HepG2 (cell line): Measurements from ENCODE around the gene SIRPA. TPM values are rescaled to one million over a fixed set of nuclear protein-coding genes. Genes with fewer than 3 reads are reported as not detected.

Source experiments
- ATAC-seq: fragments of 200-7000 bp; cut with Tn5 transposase; 3 replicates; pipeline ENCODE4 v1.9.1; 2020; ENCODE audit warnings: mild to moderate bottlenecking, moderate library complexity
- BruUV-seq: library from RNA; stranded (reverse); fragments of 400-500 nt; replicated peaks from 2 replicates; lab custom pipeline; 2021; lab: Mats Ljungman, UMichigan
- CTCF ChIA-PET: fragments of 300-600 bp; formaldehyde crosslinking; extraction: SDS; loops from one replicate; lab custom pipeline; 2021; ENCODE audit warnings: low total read pairs, inconsistent platforms, low intra/inter-chr PET ratio; lab: Yijun Ruan, JAX
- POLR2A ChIA-PET: fragments of 350-600 bp; sonication (Branson Sonifier 250); formaldehyde crosslinking; loops from one replicate; lab custom pipeline; 2020; ENCODE audit warnings: antibody characterized with exemption, inconsistent platforms; lab: Yijun Ruan, JAX
- DNase-seq: peaks from one replicate; pipeline ENCODE4 v3.0.0-alpha.2; 2015; ENCODE audit warnings: low spot score
- FAIRE-seq: peaks from 3 replicates; lab custom pipeline; 2011; peaks lifted over from hg19 to GRCh38; lab: Jason Lieb, UNC
- H2AFZ ChIP-seq: one replicate; pipeline ENCODE4 v1.6.1; 2011; ENCODE audit warnings: low read length, inconsistent platforms
- H3K27ac ChIP-seq: fragments of 300-600 bp; 3 replicates; pipeline ENCODE4 v1.8.0; 2011; ENCODE audit warnings: mixed run types, mild to moderate bottlenecking, mixed read lengths, low read length, inconsistent platforms; ENCODE audit not compliant: insufficient read depth; ENCODE audit errors: extremely low read length
- H3K27me3 ChIP-seq, 2 experiments: fragments of 200-600 bp in 1 of 2; 2 replicates in 1 of 2; 3 replicates in 1 of 2; pipeline versions ENCODE4 v1.6.0 to v1.8.0; 2011; ENCODE audit warnings: low read length in 2 of 2, mild to moderate bottlenecking in 2 of 2, moderate library complexity in 2 of 2, inconsistent platforms in 1 of 2; ENCODE audit not compliant: insufficient read depth in 2 of 2, control insufficient read depth in 1 of 2
- H3K36me3 ChIP-seq, 2 experiments: fragments of 200-600 bp in 1 of 2; replicated peaks in 1 of 2; 2 replicates in 1 of 2; 3 replicates in 1 of 2; pipeline versions ENCODE4 v1.5.1 to v1.8.0; 2011; ENCODE audit warnings: low read length in 2 of 2, inconsistent platforms in 1 of 2; ENCODE audit not compliant: insufficient read depth in 2 of 2, control insufficient read depth in 1 of 2
- H3K4me1 ChIP-seq: 2 replicates; pipeline ENCODE4 v1.5.1; 2012; ENCODE audit warnings: low read length, inconsistent platforms; ENCODE audit not compliant: insufficient read depth
- H3K4me2 ChIP-seq: 2 replicates; pipeline ENCODE4 v1.6.0; 2011; ENCODE audit warnings: low read depth, low read length, inconsistent platforms
- H3K4me3 ChIP-seq, 3 experiments: fragments of 200-600 bp in 1 of 3; sonication (generic), shearing (Covaris generic) in 1 of 3; replicated peaks in 1 of 3; 2 replicates each; pipeline ENCODE4 v1.5.1; 2011 to 2016; ENCODE audit warnings: low read length in 3 of 3, inconsistent platforms in 2 of 3, low read depth in 2 of 3, mild to moderate bottlenecking in 2 of 3, control low read depth in 1 of 3, mixed read lengths in 1 of 3; ENCODE audit not compliant: insufficient read depth in 1 of 3
- H3K79me2 ChIP-seq: one replicate; pipeline ENCODE4 v1.6.1; 2011; ENCODE audit warnings: low read length, inconsistent platforms; ENCODE audit not compliant: insufficient read depth
- H3K9ac ChIP-seq: 2 replicates; pipeline ENCODE4 v1.6.0; 2011; ENCODE audit warnings: mild to moderate bottlenecking, low read depth, low read length, inconsistent platforms; ENCODE audit not compliant: insufficient read depth
- H3K9me3 ChIP-seq: 2 replicates; pipeline ENCODE4 v1.5.1; 2012; ENCODE audit warnings: mild to moderate bottlenecking, low read length
- H4K20me1 ChIP-seq: 2 replicates; pipeline ENCODE4 v1.6.0; 2011; ENCODE audit warnings: inconsistent platforms, mild to moderate bottlenecking, low read length, moderate library complexity; ENCODE audit not compliant: insufficient read depth
- MYC ChIP-seq: sonication (generic); formaldehyde crosslinking; IDR thresholded peaks from 2 replicates; pipeline ENCODE4 v1.9.0; 2021; ENCODE audit warnings: missing genetic modification reagents, borderline replicate concordance
- RBFOX2 ChIP-seq: fragments of 200-400 bp; formaldehyde crosslinking; IDR thresholded peaks from 2 replicates; pipeline ENCODE4 v1.6.1; 2017; ENCODE audit warnings: low read depth, mild to moderate bottlenecking, low read length
- U2AF2 ChIP-seq: fragments of 200-400 bp; formaldehyde crosslinking; IDR thresholded peaks from 2 replicates; pipeline ENCODE4 v1.6.1; 2017; ENCODE audit warnings: low read depth, mild to moderate bottlenecking, low read length
- ZFP82 ChIP-seq: sonication (generic); formaldehyde crosslinking; IDR thresholded peaks from 2 replicates; pipeline ENCODE4 v1.5.1; 2020; ENCODE audit warnings: mild to moderate bottlenecking, missing genetic modification reagents, borderline replicate concordance
- ZFX ChIP-seq: sonication (generic); formaldehyde crosslinking; IDR thresholded peaks from 2 replicates; pipeline ENCODE4 v1.4.0; 2020; ENCODE audit warnings: mild to moderate bottlenecking, low read depth, missing genetic modification reagents, moderate library complexity
- ZNF253 ChIP-seq: sonication (generic); formaldehyde crosslinking; IDR thresholded peaks from 2 replicates; pipeline ENCODE4 v1.8.0; 2022; ENCODE audit warnings: mild to moderate bottlenecking, missing genetic modification reagents, borderline replicate concordance
- WGBS: methylation state at CpG from one replicate; pipeline ENCODE4 v1.1.6; 2017; ENCODE audit warnings: low lambda C conversion rate; 5-methylcytosine and 5-hydroxymethylcytosine counted together
- in situ Hi-C: cut with HindIII; loops from 2 replicates; pipeline ENCODE4 v1.10.0; 2017; ENCODE audit warnings: low pct_unique_long_range_greater_than_20kb; ENCODE audit not compliant: extremely low pct_ligation_motif_present
- intact Hi-C: fragments of 100-400 bp; cut with micrococcal nuclease; formaldehyde crosslinking; loops from one replicate; pipeline ENCODE4 v1.10.0; 2022; ENCODE audit not compliant: unreplicated experiment
- polyA plus RNA-seq, 8 experiments: library from polyadenylated mRNA; depleted of rRNA in 3 of 8; stranded (reverse) in 7 of 8; unstranded in 1 of 8; fragments of >200 nt; fragmentation: Illumina TruSeq in 4 of 8; extraction: Trizol in 4 of 8; gene quantifications; 2 replicates each; pipeline versions ENCODE4 v1.2.1 to v1.2.3, GENCODE V29; 2011 to 2016; ENCODE audit warnings: low read depth in 4 of 8, missing spikeins in 1 of 8, mixed read lengths in 1 of 8; ENCODE audit not compliant: insufficient read depth in 1 of 8
- total RNA-seq, 5 experiments: library from RNA; depleted of rRNA; stranded (reverse); fragments of >200 nt; fragmentation: Illumina TruSeq; extraction: Trizol; gene quantifications; 2 replicates each; pipeline ENCODE4 v1.2.3, GENCODE V29; 2016; ENCODE audit warnings: low read depth in 1 of 5

SIRPA gene
- total and polyA plus RNA-seq, 2 of the 13 experiments (the other 11 are each of a cell fraction or from before 2014, with no cell fraction given): 7.2 to 17.6 TPM

GRCh38 chr20:1897541-1897940, 2.3 kb downstream of the SIRPA start:
- H3K27ac ChIP-seq: no peak overlapping the region
- FAIRE-seq: peak; percentile 60
- H3K4me2 ChIP-seq: no peak overlapping the region
- no peak overlapping the region for H3K9ac ChIP-seq
- no peak overlapping the region for H3K4me3 ChIP-seq
- POLR2A ChIA-PET: no interaction called here
- no peak for DNase-seq
- ATAC-seq: no peak
- H3K27me3 ChIP-seq: peaks cover 10 to 20% of the 10 kb centered on the region in 2 experiments; a peak in 4 of 5 replicates
- intact Hi-C loops: loop anchor here (5.0 kb wide), 1 partner anchor 195 kb away; no protein-coding TSS in a partner anchor
- no peak for TF ChIP-seq MYC (CRISPR knock-in tag)
- no peak for TF ChIP-seq U2AF2
- 0 out of 2 replicates have a peak, but pooled peaks have one; percentile 15 for TF ChIP-seq RBFOX2
- TF ChIP-seq ZFX (CRISPR knock-in tag): no peak
- TF ChIP-seq ZFP82 (CRISPR knock-in tag): no peak
- CTCF ChIA-PET: no interaction called here
- H3K9me3 ChIP-seq: no peaks in the 10 kb centered on the region
- H2AFZ ChIP-seq: no peak overlapping the region
- peaks cover 2% of the 10 kb centered on the region; the same call in 1 of the 2 replicates for H4K20me1 ChIP-seq
- in situ Hi-C loops: no loop called here
- WGBS: 76% methylated on average over 2 of the region's 2 CpGs
- BruUV-seq: no TSS peak
- peaks cover 49% of the 10 kb centered on the region for H3K4me1 ChIP-seq
- H3K36me3 ChIP-seq: no peaks in the 10 kb centered on the region
- peaks cover 8% of the 10 kb centered on the region for H3K79me2 ChIP-seq

- no peaks in the 10 kb centered on the region for H3K36me3 ChIP-seq
- CTCF ChIA-PET: no interaction called here
- intact Hi-C loops: loop anchor here (5.0 kb wide), 1 partner anchor 194 kb away; no protein-coding TSS in a partner anchor
- no peak overlapping the region for H3K4me2 ChIP-seq
- H3K79me2 ChIP-seq: peaks cover 8% of the 10 kb centered on the region
- no peak overlapping the region for H2AFZ ChIP-seq
- no peak overlapping the region for H3K9ac ChIP-seq
- peak; percentile 28 for FAIRE-seq
- H3K9me3 ChIP-seq: no peaks in the 10 kb centered on the region
- no TSS peak for BruUV-seq
- H3K27ac ChIP-seq: no peak overlapping the region
- ATAC-seq: no peak
- 0 out of 2 replicates have a peak, but pooled peaks have one; percentile 7 for TF ChIP-seq RBFOX2
- TF ChIP-seq ZNF253 (CRISPR knock-in tag): no peak
- TF ChIP-seq, all 625 proteins: peak for 1
- Histone ChIP-seq H3K4me3 (no peak overlapping the region), H3K4me1 (peaks cover 46% of the 10 kb centered on the region), H4K20me1 (peaks cover 2% of the 10 kb centered on the region; the same call in 1 of the 2 replicates), H3K27me3 (peaks cover 10 to 20% of the 10 kb centered on the region in 2 experiments; a peak in 4 of 5 replicates)
- in situ Hi-C loops: no loop called here
- POLR2A ChIA-PET: no interaction called here
- 66% methylated on average over 11 of the region's 11 CpGs for WGBS
- DNase-seq: no peak
Measured at GRCh38 chr20:1897965-1898464, 2.8 kb downstream of the SIRPA start.
